Bronchial epithelial cell (primary cell): ENCODE measurements around the gene MZB1. TPM values are rescaled to one million over a fixed set of nuclear protein-coding genes. Genes with fewer than 3 reads are reported as not detected.
A peak's percentile ranks its signal among the peaks of the same experiment; 100 is the strongest.

ENCODE experiments used
- DNase-seq: peaks from one replicate; pipeline ENCODE4 v3.0.0-alpha.2; 2010; ENCODE audit warnings: low read depth
- FAIRE-seq: peaks from 2 replicates; lab custom pipeline; 2011; peaks lifted over from hg19 to GRCh38; lab: Jason Lieb, UNC
- H3K27me3 ChIP-seq: 2 replicates; pipeline ENCODE4 v1.5.1; 2011; ENCODE audit warnings: low read length; ENCODE audit not compliant: control insufficient read depth, insufficient read depth
- H3K36me3 ChIP-seq: 2 replicates; pipeline ENCODE4 v1.5.1; 2011; ENCODE audit warnings: low read length; ENCODE audit not compliant: control insufficient read depth, insufficient read depth
- H3K4me3 ChIP-seq: 2 replicates; pipeline ENCODE4 v1.5.1; 2011; ENCODE audit warnings: mild to moderate bottlenecking, low read depth, low read length, control low read depth
- CTCF ChIP-seq: IDR thresholded peaks from 2 replicates; pipeline ENCODE4 v1.5.1; 2011; ENCODE audit warnings: mild to moderate bottlenecking, moderate library complexity, low read length, control low read depth, inconsistent platforms; ENCODE audit not compliant: insufficient read depth, severe bottlenecking
- total RNA-seq: library from RNA; depleted of rRNA; stranded (reverse); fragments of >200 nt; gene quantifications from 2 replicates; pipeline ENCODE4 v1.2.1, GENCODE V29; 2014

Gene MZB1
- total RNA-seq, 1 donor from 2014 or later, result not detected

GRCh38 chr5:139377226-139377625 is 12.5 kb downstream of the MZB1 start:
- Histone ChIP-seq H3K27me3 (no peaks in the 10 kb centered on the region), H3K36me3 (no peaks in the 10 kb centered on the region), H3K4me3 (no peak overlapping the region)
- DNase-seq (no peak), FAIRE-seq (peak; percentile 36)
- no peak for TF ChIP-seq CTCF

GRCh38 chr5:139376364-139376763 is 13.3 kb downstream of the MZB1 start:
- no peak for DNase-seq
- H3K4me3 ChIP-seq, result no peak overlapping the region
- no peak for TF ChIP-seq CTCF
- H3K27me3 ChIP-seq, result no peaks in the 10 kb centered on the region
- FAIRE-seq, result no peak
- no peaks in the 10 kb centered on the region for H3K36me3 ChIP-seq

GRCh38 chr5:139374909-139375308 is 14.8 kb downstream of the MZB1 start:
- FAIRE-seq, result peak; percentile 85
- no peak for DNase-seq
- Histone ChIP-seq H3K4me3 (no peak overlapping the region), H3K36me3 (no peaks in the 10 kb centered on the region), H3K27me3 (no peaks in the 10 kb centered on the region)
- no peak for TF ChIP-seq CTCF

GRCh38 chr5:139371482-139372435 is 18.0 kb downstream of the MZB1 start:
- H3K4me3 ChIP-seq, result no peak overlapping the region
- peaks cover 4% of the 10 kb centered on the region for H3K36me3 ChIP-seq
- no peaks in the 10 kb centered on the region for H3K27me3 ChIP-seq
- FAIRE-seq, result no peak
- no peak for DNase-seq
- no peak for TF ChIP-seq CTCF

- DNase-seq (no peak), FAIRE-seq (no peak)
- peaks cover 6% of the 10 kb centered on the region for H3K36me3 ChIP-seq
Measured at GRCh38 chr5:139369181-139369580, 20.5 kb downstream of the MZB1 start.

More at GRCh38 chr5:139369181-139369580, 20.5 kb downstream of the MZB1 start:
- TF ChIP-seq CTCF, result no peak
- no peaks in the 10 kb centered on the region for H3K27me3 ChIP-seq
- no peak overlapping the region for H3K4me3 ChIP-seq
